HEK293 (cell line): Measurements from ENCODE around the gene C2CD5.
A peak's percentile ranks its signal among the peaks of the same experiment; 100 is the strongest.

Experiments used
- CTCF ChIA-PET: fragments of 350-600 bp; formaldehyde crosslinking; extraction: SDS; loops from one replicate; lab custom pipeline; 2021; ENCODE audit warnings: antibody characterized with exemption; lab: Yijun Ruan, JAX
- POLR2A ChIA-PET: fragments of 300-600 bp; formaldehyde crosslinking; extraction: SDS; loops from one replicate; lab custom pipeline; 2020; ENCODE audit warnings: antibody characterized with exemption, inconsistent platforms; lab: Yijun Ruan, JAX
- H3K27ac ChIP-seq: fragments of 200-500 bp; sonication (Bioruptor generic); 2 replicates; pipeline ENCODE4 v1.5.1; 2014; ENCODE audit warnings: low read depth, low read length, control low read depth, inconsistent platforms; ENCODE audit errors: extremely low read depth
- H3K36me3 ChIP-seq, 2 experiments: fragments of 200-500 bp in 1 of 2; sonication (Bioruptor generic) in 1 of 2; 1 replicate in 1 of 2; 2 replicates in 1 of 2; pipeline ENCODE4 v1.5.1; 2014 to 2017; ENCODE audit warnings: inconsistent platforms in 2 of 2, low read length in 2 of 2; ENCODE audit not compliant: control insufficient read depth in 2 of 2, insufficient read depth in 1 of 2
- H3K4me1 ChIP-seq: fragments of 200-500 bp; sonication (Bioruptor generic); 2 replicates; pipeline ENCODE4 v1.5.1; 2014; ENCODE audit warnings: mild to moderate bottlenecking, low read length, inconsistent platforms; ENCODE audit not compliant: control insufficient read depth, insufficient read depth
- H3K4me3 ChIP-seq: 2 replicates; pipeline ENCODE4 v1.5.1; 2011; ENCODE audit warnings: low read depth, mild to moderate bottlenecking, control low read depth, low read length, moderate library complexity
- H3K9me3 ChIP-seq: fragments of 200-500 bp; sonication (Bioruptor generic); 2 replicates; pipeline ENCODE4 v1.5.1; 2014; ENCODE audit warnings: low read depth, low read length, inconsistent platforms; ENCODE audit not compliant: control insufficient read depth, insufficient read depth
- KLF16 ChIP-seq: fragments of 450-650 bp; formaldehyde crosslinking; IDR thresholded peaks from 2 replicates; pipeline ENCODE4 v1.5.1; 2017; ENCODE audit warnings: missing biosample characterization, missing genetic modification characterization
- REPIN1 ChIP-seq: fragments of 450-650 bp; formaldehyde crosslinking; IDR thresholded peaks from 2 replicates; pipeline ENCODE4 v1.5.1; 2017; ENCODE audit warnings: missing biosample characterization, missing genetic modification characterization, low read depth
- ZNF138 ChIP-seq: fragments of 450-650 bp; formaldehyde crosslinking; IDR thresholded peaks from 2 replicates; pipeline ENCODE4 v1.5.1; 2016; ENCODE audit warnings: missing biosample characterization, missing genetic modification characterization, borderline replicate concordance
- ZNF157 ChIP-seq: fragments of 450-650 bp; formaldehyde crosslinking; IDR thresholded peaks from 2 replicates; pipeline ENCODE4 v1.5.1; 2016; ENCODE audit warnings: missing biosample characterization, missing genetic modification characterization
- ZNF19 ChIP-seq: fragments of 450-650 bp; formaldehyde crosslinking; IDR thresholded peaks from 2 replicates; pipeline ENCODE4; 2016; ENCODE audit warnings: missing biosample characterization, missing genetic modification characterization, low read depth
- ZNF221 ChIP-seq: fragments of 450-650 bp; formaldehyde crosslinking; IDR thresholded peaks from 2 replicates; pipeline ENCODE4 v1.5.1; 2017; ENCODE audit warnings: missing biosample characterization, missing genetic modification characterization, borderline replicate concordance
- ZNF311 ChIP-seq: fragments of 450-650 bp; formaldehyde crosslinking; IDR thresholded peaks from 2 replicates; pipeline ENCODE4 v1.5.1; 2017; ENCODE audit warnings: missing biosample characterization, missing genetic modification characterization, borderline replicate concordance
- ZNF404 ChIP-seq: fragments of 450-650 bp; formaldehyde crosslinking; IDR thresholded peaks from 2 replicates; pipeline ENCODE4 v1.5.1; 2017; ENCODE audit warnings: missing biosample characterization, missing genetic modification characterization
- ZNF416 ChIP-seq: fragments of 450-650 bp; formaldehyde crosslinking; IDR thresholded peaks from 2 replicates; pipeline ENCODE4 v1.5.1; 2016; ENCODE audit warnings: missing biosample characterization, missing genetic modification characterization
- ZNF473 ChIP-seq: fragments of 450-650 bp; formaldehyde crosslinking; IDR thresholded peaks from 2 replicates; pipeline ENCODE4 v1.5.1; 2017; ENCODE audit warnings: missing biosample characterization, missing genetic modification characterization
- ZNF501 ChIP-seq: fragments of 450-650 bp; formaldehyde crosslinking; IDR thresholded peaks from 2 replicates; pipeline ENCODE4 v1.5.1; 2016; ENCODE audit warnings: missing biosample characterization, missing genetic modification characterization
- ZNF530 ChIP-seq: fragments of 450-650 bp; formaldehyde crosslinking; IDR thresholded peaks from 2 replicates; pipeline ENCODE4 v1.5.1; 2016; ENCODE audit warnings: low read depth, missing biosample characterization, missing genetic modification characterization
- ZNF558 ChIP-seq: fragments of 450-650 bp; formaldehyde crosslinking; IDR thresholded peaks from 2 replicates; pipeline ENCODE4 v1.5.1; 2016; ENCODE audit warnings: missing biosample characterization, missing genetic modification characterization
- ZNF596 ChIP-seq: fragments of 450-650 bp; IDR thresholded peaks from 2 replicates; pipeline ENCODE4 v1.5.0; 2018; ENCODE audit warnings: missing biosample characterization, mild to moderate bottlenecking, missing genetic modification characterization, moderate library complexity
- ZNF776 ChIP-seq: fragments of 450-650 bp; formaldehyde crosslinking; IDR thresholded peaks from 2 replicates; pipeline ENCODE4 v1.5.0; 2017; ENCODE audit warnings: missing biosample characterization, missing genetic modification characterization, borderline replicate concordance
- ZSCAN5A ChIP-seq: fragments of 450-650 bp; formaldehyde crosslinking; IDR thresholded peaks from 2 replicates; pipeline ENCODE4 v1.5.1; 2016; ENCODE audit warnings: missing biosample characterization, missing genetic modification characterization
- TF ChIP-seq, protein P1 (sequence below): fragments of 450-650 bp; formaldehyde crosslinking; IDR thresholded peaks from 2 replicates; pipeline ENCODE4 v1.5.1; 2016; ENCODE audit warnings: missing biosample characterization, missing genetic modification characterization
- TF ChIP-seq, protein P2 (sequence below): fragments of 450-650 bp; formaldehyde crosslinking; IDR thresholded peaks from 2 replicates; pipeline ENCODE4 v1.5.1; 2016; ENCODE audit warnings: missing biosample characterization, missing genetic modification characterization, borderline replicate concordance

C2CD5 gene

DNA sequence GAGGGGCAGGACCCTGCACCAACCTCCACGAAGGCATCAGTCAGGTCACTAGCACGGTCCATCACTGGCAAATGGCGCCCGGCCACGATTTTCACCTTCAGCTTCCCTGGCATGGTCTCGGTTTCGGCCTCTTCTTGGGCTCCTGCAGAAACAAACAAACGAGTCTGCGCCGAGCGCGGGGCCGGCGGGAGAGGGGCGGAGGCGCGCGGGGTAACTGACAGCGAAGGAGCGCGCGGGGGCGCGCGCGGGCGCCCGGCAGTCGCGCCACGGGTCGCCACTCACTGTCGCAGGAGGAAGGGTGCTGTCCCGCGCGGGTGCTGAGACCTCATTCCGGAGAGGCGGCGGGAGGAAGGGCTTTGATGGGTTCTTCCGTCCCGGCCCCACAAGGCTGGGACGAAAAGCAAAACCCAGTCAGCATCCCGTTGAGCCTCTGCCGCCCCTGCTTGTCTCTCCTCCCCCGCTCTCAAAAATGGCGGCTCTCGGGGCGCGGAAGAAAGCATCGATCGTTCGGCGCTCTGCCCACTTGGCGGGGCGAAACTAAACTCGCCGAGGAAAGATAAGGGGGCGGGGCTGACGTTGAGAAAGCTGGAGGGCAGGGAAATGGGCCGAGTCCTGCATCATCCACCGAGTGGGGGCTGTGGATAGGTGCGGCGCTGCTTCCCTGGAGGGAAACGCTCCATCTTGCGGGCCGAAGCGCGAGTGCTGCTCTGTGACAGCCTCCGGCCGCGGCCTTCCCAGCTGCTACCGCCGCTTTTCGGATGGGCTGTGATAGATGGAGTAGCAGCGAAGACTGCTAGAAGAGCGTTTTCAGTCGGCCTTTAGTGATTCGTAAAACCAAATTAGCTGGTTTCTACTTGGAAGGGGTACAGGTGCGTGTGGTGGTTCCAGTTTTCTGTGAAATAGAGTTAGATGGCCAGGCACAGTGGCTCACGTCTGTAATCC, at the start of gene C2CD5 (continued):
- peak; percentile 96 for TF ChIP-seq ZNF501 (tag by site-specific recombination)
- no peak for TF ChIP-seq ZNF311 (tag by site-specific recombination)
- TF ChIP-seq ZNF404 (tag by site-specific recombination), result no peak
- TF ChIP-seq ZNF138, result no peak
- TF ChIP-seq KLF16, result peak; percentile 98
- TF ChIP-seq REPIN1 (tag by site-specific recombination), result no peak; the same call in 1 of the 2 replicates
- no peak for TF ChIP-seq ZNF473 (tag by site-specific recombination)
- TF ChIP-seq, protein P1, sequence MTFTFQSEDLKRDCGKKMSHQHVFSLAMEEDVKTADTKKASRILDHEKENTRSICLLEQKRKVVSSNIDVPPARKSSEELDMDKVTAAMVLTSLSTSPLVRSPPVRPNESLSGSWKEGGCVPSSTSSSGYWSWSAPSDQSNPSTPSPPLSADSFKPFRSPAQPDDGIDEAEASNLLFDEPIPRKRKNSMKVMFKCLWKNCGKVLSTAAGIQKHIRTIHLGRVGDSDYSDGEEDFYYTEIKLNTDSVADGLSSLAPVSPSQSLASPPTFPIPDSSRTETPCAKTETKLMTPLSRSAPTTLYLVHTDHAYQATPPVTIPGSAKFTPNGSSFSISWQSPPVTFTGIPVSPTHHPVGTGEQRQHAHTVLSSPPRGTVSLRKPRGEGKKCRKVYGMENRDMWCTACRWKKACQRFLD (tag by site-specific recombination), result no peak
- TF ChIP-seq ZSCAN5A (tag by site-specific recombination), result no peak
- TF ChIP-seq ZNF558 (tag by site-specific recombination), result peak; percentile 65; the same call in 1 of the 2 replicates
- no peak for TF ChIP-seq ZNF530 (tag by site-specific recombination)
- no peak for TF ChIP-seq ZNF776 (tag by site-specific recombination)

DNA sequence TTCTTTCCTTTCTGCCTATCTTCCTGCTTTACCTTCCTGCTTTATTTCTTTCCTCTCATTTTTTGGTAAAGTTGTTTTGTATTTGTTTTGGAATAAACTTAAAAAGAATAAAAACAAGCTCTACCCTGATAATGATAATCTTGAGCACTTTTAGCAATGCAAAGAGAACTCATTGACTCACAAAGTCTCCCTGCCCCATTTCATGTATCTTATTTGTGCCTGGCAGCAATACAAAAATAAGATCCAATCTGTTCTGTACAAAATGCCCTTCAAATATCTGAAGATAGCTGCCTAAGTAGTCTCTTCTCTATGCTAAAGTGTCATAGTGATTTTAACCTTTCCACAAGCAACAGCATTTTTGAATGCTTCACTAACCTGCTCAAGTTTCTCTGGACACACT, 49.5 kb upstream of the C2CD5 start:
- H3K4me3 ChIP-seq, result no peak overlapping the region
- POLR2A ChIA-PET, result no interaction called here
- no peaks in the 10 kb centered on the region for H3K9me3 ChIP-seq
- H3K27ac ChIP-seq, result no peak overlapping the region
- no peaks in the 10 kb centered on the region for H3K4me1 ChIP-seq
- CTCF ChIA-PET, result interaction anchor here (0.9 kb wide), 1 partner anchor 50 kb away, joined by 4 read pairs; the partner anchor contains the start of gene C2CD5
- TF ChIP-seq ZNF157 (tag by site-specific recombination), result no peak
- TF ChIP-seq ZNF221 (tag by site-specific recombination), result no peak
- TF ChIP-seq ZNF416, result no peak
- TF ChIP-seq ZNF596 (tag by site-specific recombination), result no peak
- no peak for TF ChIP-seq ZNF19
- TF ChIP-seq, all 188 proteins: peak for 0
- no peaks in the 10 kb centered on the region for H3K36me3 ChIP-seq

- Histone ChIP-seq H3K9me3 (no peaks in the 10 kb centered on the region), H3K36me3 (no peaks in the 10 kb centered on the region), H3K4me1 (no peaks in the 10 kb centered on the region), H3K4me3 (no peak overlapping the region), H3K27ac (no peak overlapping the region)
- POLR2A ChIA-PET, result interaction anchor here (0.6 kb wide), 2 partner anchors 23 to 45 kb away, joined by 3 to 7 read pairs; no protein-coding TSS in a partner anchor
- CTCF ChIA-PET, result interaction anchor here (0.6 kb wide), 1 partner anchor 444 kb away, joined by 3 read pairs; no protein-coding TSS in a partner anchor
- TF ChIP-seq, protein P2, sequence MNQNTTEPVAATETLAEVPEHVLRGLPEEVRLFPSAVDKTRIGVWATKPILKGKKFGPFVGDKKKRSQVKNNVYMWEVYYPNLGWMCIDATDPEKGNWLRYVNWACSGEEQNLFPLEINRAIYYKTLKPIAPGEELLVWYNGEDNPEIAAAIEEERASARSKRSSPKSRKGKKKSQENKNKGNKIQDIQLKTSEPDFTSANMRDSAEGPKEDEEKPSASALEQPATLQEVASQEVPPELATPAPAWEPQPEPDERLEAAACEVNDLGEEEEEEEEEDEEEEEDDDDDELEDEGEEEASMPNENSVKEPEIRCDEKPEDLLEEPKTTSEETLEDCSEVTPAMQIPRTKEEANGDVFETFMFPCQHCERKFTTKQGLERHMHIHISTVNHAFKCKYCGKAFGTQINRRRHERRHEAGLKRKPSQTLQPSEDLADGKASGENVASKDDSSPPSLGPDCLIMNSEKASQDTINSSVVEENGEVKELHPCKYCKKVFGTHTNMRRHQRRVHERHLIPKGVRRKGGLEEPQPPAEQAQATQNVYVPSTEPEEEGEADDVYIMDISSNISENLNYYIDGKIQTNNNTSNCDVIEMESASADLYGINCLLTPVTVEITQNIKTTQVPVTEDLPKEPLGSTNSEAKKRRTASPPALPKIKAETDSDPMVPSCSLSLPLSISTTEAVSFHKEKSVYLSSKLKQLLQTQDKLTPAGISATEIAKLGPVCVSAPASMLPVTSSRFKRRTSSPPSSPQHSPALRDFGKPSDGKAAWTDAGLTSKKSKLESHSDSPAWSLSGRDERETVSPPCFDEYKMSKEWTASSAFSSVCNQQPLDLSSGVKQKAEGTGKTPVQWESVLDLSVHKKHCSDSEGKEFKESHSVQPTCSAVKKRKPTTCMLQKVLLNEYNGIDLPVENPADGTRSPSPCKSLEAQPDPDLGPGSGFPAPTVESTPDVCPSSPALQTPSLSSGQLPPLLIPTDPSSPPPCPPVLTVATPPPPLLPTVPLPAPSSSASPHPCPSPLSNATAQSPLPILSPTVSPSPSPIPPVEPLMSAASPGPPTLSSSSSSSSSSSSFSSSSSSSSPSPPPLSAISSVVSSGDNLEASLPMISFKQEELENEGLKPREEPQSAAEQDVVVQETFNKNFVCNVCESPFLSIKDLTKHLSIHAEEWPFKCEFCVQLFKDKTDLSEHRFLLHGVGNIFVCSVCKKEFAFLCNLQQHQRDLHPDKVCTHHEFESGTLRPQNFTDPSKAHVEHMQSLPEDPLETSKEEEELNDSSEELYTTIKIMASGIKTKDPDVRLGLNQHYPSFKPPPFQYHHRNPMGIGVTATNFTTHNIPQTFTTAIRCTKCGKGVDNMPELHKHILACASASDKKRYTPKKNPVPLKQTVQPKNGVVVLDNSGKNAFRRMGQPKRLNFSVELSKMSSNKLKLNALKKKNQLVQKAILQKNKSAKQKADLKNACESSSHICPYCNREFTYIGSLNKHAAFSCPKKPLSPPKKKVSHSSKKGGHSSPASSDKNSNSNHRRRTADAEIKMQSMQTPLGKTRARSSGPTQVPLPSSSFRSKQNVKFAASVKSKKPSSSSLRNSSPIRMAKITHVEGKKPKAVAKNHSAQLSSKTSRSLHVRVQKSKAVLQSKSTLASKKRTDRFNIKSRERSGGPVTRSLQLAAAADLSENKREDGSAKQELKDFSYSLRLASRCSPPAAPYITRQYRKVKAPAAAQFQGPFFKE (tag by site-specific recombination), result no peak
These were observed 44.5 kb upstream of the C2CD5 start for GRCh38 chr12:22588817-22589216.
